Peyer's patch (tissue), 4 donors: Measurements from ENCODE around the gene SEC23A.

ENCODE experiments used
- CTCF ChIP-seq, 6 experiments: fragments of 450-650 bp in 4 of 6; fragments of 200-600 bp in 2 of 6; sonication (generic) in 1 of 6; IDR thresholded peaks; one replicate each; pipeline ENCODE4 v1.5.1; 2017 to 2019; ENCODE audit warnings: antibody characterized with exemption in 6 of 6, mild to moderate bottlenecking in 3 of 6, moderate library complexity in 1 of 6
- POLR2A ChIP-seq, 2 donors: fragments of 450-650 bp; IDR thresholded peaks; one replicate each; pipeline ENCODE4 v1.5.1; 2017; ENCODE audit warnings: antibody characterized with exemption in 2 of 2, mild to moderate bottlenecking in 2 of 2, moderate library complexity in 2 of 2

DNA sequence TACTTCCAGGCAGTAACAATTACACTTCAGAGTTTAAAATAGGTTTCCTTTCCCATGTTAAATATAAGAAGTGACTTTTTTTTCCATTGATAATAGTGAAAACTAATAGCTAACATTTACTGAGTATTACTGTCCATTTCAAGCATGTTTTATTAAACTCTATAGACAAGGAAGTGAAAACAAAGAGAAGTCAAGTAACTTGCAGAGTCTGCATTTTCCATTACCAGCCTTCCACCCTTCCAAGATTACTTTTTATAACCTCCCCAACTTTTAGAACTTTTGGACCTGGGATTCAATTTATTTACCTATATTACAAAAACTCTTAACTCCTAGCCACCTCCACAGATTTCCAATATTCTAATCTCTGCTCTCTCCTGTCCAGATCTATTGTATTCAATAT is 67.7 kb downstream of the SEC23A start:
- TF ChIP-seq POLR2A (IDR thresholded peaks at IDR 0.05) (no peak), CTCF (IDR thresholded peaks at IDR 0.05) (no peak)
